PC-9 (cell line): ENCODE measurements around the gene S100A6. TPM values are rescaled to one million over a fixed set of nuclear protein-coding genes. Genes with fewer than 3 reads are reported as not detected.

Experiments
- BruUV-seq: library from RNA; stranded (reverse); fragments of 400-500 nt; replicated peaks from 2 replicates; lab custom pipeline; 2021; lab: Mats Ljungman, UMichigan
- CTCF ChIA-PET: fragments of 300-600 bp; sonication (Branson Sonifier 250); formaldehyde crosslinking; loops from one replicate; lab custom pipeline; 2022; ENCODE audit warnings: antibody characterized with exemption; lab: Charles Lee
- POLR2A ChIA-PET: fragments of 300-600 bp; sonication (Branson Sonifier 250); formaldehyde crosslinking; loops from one replicate; lab custom pipeline; 2022; ENCODE audit warnings: antibody characterized with exemption; ENCODE audit not compliant: unreplicated experiment; lab: Charles Lee
- DNase-seq, 2 experiments: peaks; one replicate each; pipeline versions ENCODE4 v3.0.0 to v3.0.0-alpha.2; 2015 to 2022; ENCODE audit warnings: mixed read lengths in 1 of 2
- H2AFZ ChIP-seq: fragments of 200-600 bp; sonication (generic); 2 replicates; pipeline ENCODE4 v1.8.1; 2017; ENCODE audit warnings: antibody characterized with exemption
- H3F3A ChIP-seq: fragments of 200-600 bp; sonication (generic); 2 replicates; pipeline ENCODE4 v1.8.1; 2017; ENCODE audit warnings: antibody characterized with exemption, mild to moderate bottlenecking, low read depth; ENCODE audit not compliant: insufficient read depth
- H3K27ac ChIP-seq: fragments of 200-600 bp; sonication (generic); 2 replicates; pipeline ENCODE4 v1.6.1; 2016; ENCODE audit warnings: mixed run types
- H3K27me3 ChIP-seq: fragments of 200-600 bp; sonication (generic); 2 replicates; pipeline ENCODE4 v1.6.1; 2016; ENCODE audit warnings: low read depth, mixed run types; ENCODE audit not compliant: insufficient read depth
- H3K36me3 ChIP-seq: fragments of 200-600 bp; sonication (generic); 2 replicates; pipeline ENCODE4 v1.6.1; 2016; ENCODE audit warnings: low read depth, mixed run types
- H3K4me1 ChIP-seq: fragments of 200-600 bp; sonication (generic); replicated peaks from 2 replicates; pipeline ENCODE4 v1.6.1; 2016; ENCODE audit warnings: mixed run types; ENCODE audit not compliant: insufficient read depth
- H3K4me2 ChIP-seq: fragments of 200-600 bp; sonication (generic); 2 replicates; pipeline ENCODE4 v1.6.1; 2017; ENCODE audit warnings: mixed run types
- H3K4me3 ChIP-seq: fragments of 200-600 bp; sonication (generic); 2 replicates; pipeline ENCODE4 v1.6.1; 2016; ENCODE audit warnings: mixed run types
- H3K79me2 ChIP-seq: fragments of 200-600 bp; sonication (generic); 2 replicates; pipeline ENCODE4 v1.6.1; 2017; ENCODE audit warnings: low read depth, mixed run types
- H3K9me2 ChIP-seq: fragments of 200-600 bp; sonication (generic); 2 replicates; pipeline ENCODE4 v1.8.1; 2017; ENCODE audit warnings: mild to moderate bottlenecking; ENCODE audit not compliant: insufficient read depth
- H3K9me3 ChIP-seq: fragments of 200-600 bp; sonication (generic); 2 replicates; pipeline ENCODE4 v1.8.1; 2016; ENCODE audit warnings: low read depth; ENCODE audit not compliant: insufficient read depth
- H4K20me1 ChIP-seq: fragments of 200-600 bp; sonication (generic); 2 replicates; pipeline ENCODE4 v1.8.1; 2017; ENCODE audit not compliant: insufficient read depth
- CTCF ChIP-seq: fragments of 200-600 bp; sonication (generic); conservative IDR thresholded peaks from 2 replicates; pipeline ENCODE4 v1.6.1; 2017; ENCODE audit warnings: mixed run types, antibody characterized with exemption, mild to moderate bottlenecking, moderate library complexity
- EZH2 ChIP-seq: fragments of 200-600 bp; sonication (generic); IDR thresholded peaks from 2 replicates; pipeline ENCODE4 v1.8.0; 2017; ENCODE audit warnings: antibody characterized with exemption, low read depth
- intact Hi-C: fragments of 100-400 bp; cut with micrococcal nuclease; formaldehyde crosslinking; loops from one replicate; pipeline ENCODE4 v1.10.0; 2022; ENCODE audit not compliant: unreplicated experiment
- total RNA-seq: library from RNA; stranded (reverse); gene quantifications from 2 replicates; pipeline ENCODE4 v1.2.3, GENCODE V29; 2021

Gene S100A6
- total RNA-seq, 1 experiment from 2014 or later, result 994 TPM

- TF ChIP-seq CTCF (no peak), EZH2 (no peak)
- Histone ChIP-seq H3K4me2 (peak within 1 kb of the TSS; percentile 89), H2AFZ (peak within 1 kb of the TSS; percentile 65; the same call in 1 of the 2 replicates), H4K20me1 (no peaks in the 10 kb centered on the region), H3K27me3 (no peaks in the 10 kb centered on the region), H3K27ac (peak within 1 kb of the TSS; percentile 67), H3K9me2 (no peaks in the 10 kb centered on the region), H3K4me3 (peak within 1 kb of the TSS; percentile 61), H3K4me1 (peaks cover 91% of the 10 kb centered on the region), H3K9me3 (no peaks in the 10 kb centered on the region), H3K79me2 (peaks cover 16% of the 10 kb centered on the region; the same call in 1 of the 2 replicates), H3F3A (peaks cover 37% of the 10 kb centered on the region), H3K36me3 (no peaks in the 10 kb centered on the region)
- no TSS peak for BruUV-seq
- intact Hi-C loops, result no loop called here
- CTCF ChIA-PET, result interaction anchor here (0.5 to 1.0 kb wide), 5 partner anchors 21 to 1544 kb away, joined by 3 to 8 read pairs (median 4); partner anchors contain the start of gene S100A13
- POLR2A ChIA-PET, result interaction anchor here (0.5 to 2.2 kb wide), 13 partner anchors 9 to 1007 kb away, joined by 3 to 34 read pairs (median 7); partner anchors contain the start of genes CHTOP, S100A2 and S100A6
- peak; percentile 91 to 98 for DNase-seq
These were observed 9.6 kb upstream of the S100A6 start, which contains the start of gene S100A4 for GRCh38 chr1:153545067-153546055. Gene S100A4, minus strand, starts transcription at chr1:153545806. Its CDS starts 1,012 bp downstream, at chr1:153544794.

- H3K4me2 ChIP-seq, result peak overlapping the region; percentile 89
These were observed 8.8 kb upstream of the S100A6 start for GRCh38 chr1:153544453-153545066.

More at GRCh38 chr1:153544453-153545066, 8.8 kb upstream of the S100A6 start:
- ChIA-PET POLR2A (interaction anchor here (0.5 to 2.2 kb wide), 7 partner anchors 9 to 181 kb away, joined by 3 to 26 read pairs (median 5); partner anchors contain the start of genes CHTOP, S100A2 and S100A6), CTCF (interaction anchor here (0.7 to 0.8 kb wide), 3 partner anchors 22 to 83 kb away, joined by 3 to 5 read pairs (median 3); partner anchors contain the start of gene S100A13)
- DNase-seq, result no peak
- no peaks in the 10 kb centered on the region for H3K27me3 ChIP-seq
- H3K9me2 ChIP-seq, result no peaks in the 10 kb centered on the region
- H3K4me3 ChIP-seq, result peak overlapping the region; percentile 61
- H3F3A ChIP-seq, result peaks cover 45% of the 10 kb centered on the region
- peak overlapping the region; percentile 65; the same call in 1 of the 2 replicates for H2AFZ ChIP-seq
- TSS peak; percentile 34 for BruUV-seq
- TF ChIP-seq EZH2 (no peak), CTCF (no peak)
- H3K9me3 ChIP-seq, result no peaks in the 10 kb centered on the region
- H3K4me1 ChIP-seq, result peaks cover 92% of the 10 kb centered on the region
- no peaks in the 10 kb centered on the region for H3K36me3 ChIP-seq
- intact Hi-C loops, result loop anchor here (1.0 kb wide), 1 partner anchor 8 kb away; no protein-coding TSS in a partner anchor
- H4K20me1 ChIP-seq, result no peaks in the 10 kb centered on the region
- H3K79me2 ChIP-seq, result peaks cover 16% of the 10 kb centered on the region; the same call in 1 of the 2 replicates
- H3K27ac ChIP-seq, result peak overlapping the region; percentile 67
